Mononuclear cell (primary cell): Measurements from ENCODE around the gene DPH7. TPM values are rescaled to one million over a fixed set of nuclear protein-coding genes. Genes with fewer than 3 reads are reported as not detected.
"Not testable (repeated sequence)": the region's sequence is repeated elsewhere in the genome, so short reads cannot be mapped to it uniquely, and the experiment has no call there.

Experiments used
- H3K27me3 ChIP-seq: 2 replicates; pipeline ENCODE4 v1.6.0; 2011; ENCODE audit warnings: low read length, control low read depth; ENCODE audit not compliant: insufficient read depth
- H3K4me1 ChIP-seq: 2 replicates; pipeline ENCODE4 v1.5.1; 2011; ENCODE audit warnings: mild to moderate bottlenecking, low read length, control low read depth; ENCODE audit not compliant: insufficient read depth
- H3K4me3 ChIP-seq: 2 replicates; pipeline ENCODE4 v1.5.1; 2011; ENCODE audit warnings: mild to moderate bottlenecking, low read length, moderate library complexity
- H3K9me3 ChIP-seq: 2 replicates; pipeline ENCODE4 v1.5.1; 2011; ENCODE audit warnings: low read depth, mild to moderate bottlenecking, control low read depth, low read length
- total RNA-seq: library from RNA; depleted of rRNA; stranded (reverse); fragments of >200 nt; gene quantifications from one replicate; pipeline ENCODE4 v1.2.3, GENCODE V29; 2012

DPH7 gene
- total RNA-seq, 1 donor, result 17.6 TPM

DNA sequence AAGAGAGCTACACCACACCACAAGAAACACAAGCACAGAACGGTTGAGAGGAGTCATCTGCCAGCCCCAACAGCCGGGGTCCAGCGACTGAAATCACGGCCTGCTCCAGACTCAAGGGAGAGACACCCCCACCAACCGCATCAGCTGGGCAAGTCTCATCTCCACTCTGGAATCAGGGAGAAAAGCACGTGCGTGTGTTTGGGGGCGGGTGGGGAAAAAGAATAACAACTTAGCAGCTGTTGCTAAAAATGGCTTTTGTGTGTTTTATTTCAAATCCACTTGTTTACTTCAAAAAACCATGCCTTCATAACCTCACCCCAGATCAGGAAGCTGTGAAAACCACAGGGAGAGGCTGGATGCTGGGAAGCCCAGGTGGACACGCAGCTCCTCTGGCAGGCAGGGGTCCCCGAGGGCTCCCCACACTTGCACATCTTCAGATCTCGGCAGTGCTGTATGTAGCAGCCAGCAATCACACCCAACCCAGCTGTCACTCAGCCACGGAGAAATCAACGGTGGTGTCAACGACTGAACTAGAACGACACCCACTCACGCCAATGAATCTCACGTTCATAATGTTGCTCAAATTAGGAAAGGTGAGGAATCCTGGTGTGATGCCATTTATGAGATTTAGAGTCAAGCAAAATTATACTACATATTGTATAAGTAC is 47.5 kb downstream of the DPH7 start:
- H3K4me1 ChIP-seq, result peaks cover 5% of the 10 kb centered on the region
- no peaks in the 10 kb centered on the region for H3K9me3 ChIP-seq
- no peak overlapping the region for H3K4me3 ChIP-seq
- no peaks in the 10 kb centered on the region for H3K27me3 ChIP-seq

DNA sequence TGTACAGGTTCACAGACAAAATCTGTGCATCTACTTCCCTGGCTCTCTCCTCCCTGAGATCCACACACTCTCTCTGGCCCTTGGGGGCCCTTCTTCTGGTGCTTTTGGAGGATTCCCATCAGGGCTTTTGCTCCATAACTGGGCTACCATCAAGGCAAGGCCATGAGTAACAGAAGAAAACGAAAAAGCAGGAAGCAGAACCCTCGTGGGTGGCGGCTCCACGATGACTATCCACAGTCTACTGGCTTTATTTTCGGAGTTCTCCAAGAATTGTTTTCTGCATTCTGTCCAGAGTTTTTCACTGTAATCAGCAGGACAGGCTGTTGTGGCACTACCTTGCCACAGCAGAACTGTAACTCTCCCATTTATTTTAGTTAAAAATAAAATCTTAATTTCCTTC is 48.4 kb downstream of the DPH7 start:
- H3K9me3 ChIP-seq, result no peaks in the 10 kb centered on the region
- H3K4me3 ChIP-seq, result no peak overlapping the region
- no peaks in the 10 kb centered on the region for H3K27me3 ChIP-seq
- H3K4me1 ChIP-seq, result peaks cover 5% of the 10 kb centered on the region

DNA sequence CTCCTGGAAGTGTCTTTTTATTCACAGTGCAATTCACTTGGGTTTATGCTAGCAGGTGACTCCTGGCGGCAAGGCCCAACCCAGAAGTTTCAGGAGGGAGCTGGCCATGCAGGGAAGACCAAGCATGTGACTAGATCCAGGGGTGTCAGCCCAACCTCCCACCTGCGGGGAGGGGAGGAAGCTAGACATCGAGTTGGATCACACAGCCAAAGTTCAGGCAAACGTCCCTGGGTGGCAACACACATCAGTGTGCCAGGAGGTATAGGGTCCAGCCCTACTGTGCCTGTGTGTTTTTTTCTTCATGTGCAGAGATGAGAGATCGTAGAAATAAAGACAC is 53.8 kb downstream of the DPH7 start:
- no peaks in the 10 kb centered on the region for H3K27me3 ChIP-seq
- no peaks in the 10 kb centered on the region for H3K9me3 ChIP-seq
- H3K4me3 ChIP-seq, result no peak overlapping the region
- H3K4me1 ChIP-seq, result no peaks in the 10 kb centered on the region

DNA sequence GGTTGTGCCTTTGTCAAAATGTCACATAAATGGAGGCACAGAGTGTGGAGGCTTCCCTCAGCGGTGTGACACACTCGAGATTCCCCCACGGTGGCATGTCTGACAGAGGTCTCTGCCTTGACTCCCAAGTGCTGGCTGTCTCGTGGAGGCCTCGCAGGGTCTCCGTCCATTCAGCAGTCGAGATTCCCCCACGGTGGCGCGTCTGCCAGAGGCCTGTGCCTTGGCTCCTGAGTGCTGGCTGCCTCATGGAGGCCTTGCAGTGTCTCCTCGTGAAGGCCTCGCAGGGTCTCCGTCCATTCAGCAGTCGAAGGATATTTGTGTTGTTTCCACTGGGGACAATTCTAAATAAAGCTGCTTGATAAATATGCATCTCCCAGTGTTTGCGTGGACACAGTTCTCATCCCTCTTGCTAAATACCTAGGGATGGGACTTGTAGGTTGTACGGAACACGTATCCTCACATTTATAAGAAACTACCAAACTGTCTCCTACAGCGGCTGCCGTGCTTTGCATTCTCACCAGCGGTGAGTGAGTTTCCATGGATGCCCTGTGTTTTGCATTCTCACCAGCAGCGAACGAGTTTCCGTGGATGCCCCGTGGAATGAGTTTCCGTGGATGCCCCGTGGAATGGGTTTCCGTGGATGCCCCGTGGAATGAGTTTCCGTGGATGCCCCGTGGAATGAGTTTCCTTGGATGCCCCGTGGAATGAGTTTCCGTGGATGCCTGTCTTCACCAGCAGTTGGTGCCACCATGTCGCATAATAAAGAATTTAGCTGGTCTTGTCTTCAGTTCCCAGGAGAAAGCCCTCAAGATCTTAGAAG is 54.4 kb downstream of the DPH7 start:
- Histone ChIP-seq H3K9me3 (no peaks in the 10 kb centered on the region), H3K4me3 (no peak overlapping the region), H3K4me1 (no peaks in the 10 kb centered on the region), H3K27me3 (no peaks in the 10 kb centered on the region)

DNA sequence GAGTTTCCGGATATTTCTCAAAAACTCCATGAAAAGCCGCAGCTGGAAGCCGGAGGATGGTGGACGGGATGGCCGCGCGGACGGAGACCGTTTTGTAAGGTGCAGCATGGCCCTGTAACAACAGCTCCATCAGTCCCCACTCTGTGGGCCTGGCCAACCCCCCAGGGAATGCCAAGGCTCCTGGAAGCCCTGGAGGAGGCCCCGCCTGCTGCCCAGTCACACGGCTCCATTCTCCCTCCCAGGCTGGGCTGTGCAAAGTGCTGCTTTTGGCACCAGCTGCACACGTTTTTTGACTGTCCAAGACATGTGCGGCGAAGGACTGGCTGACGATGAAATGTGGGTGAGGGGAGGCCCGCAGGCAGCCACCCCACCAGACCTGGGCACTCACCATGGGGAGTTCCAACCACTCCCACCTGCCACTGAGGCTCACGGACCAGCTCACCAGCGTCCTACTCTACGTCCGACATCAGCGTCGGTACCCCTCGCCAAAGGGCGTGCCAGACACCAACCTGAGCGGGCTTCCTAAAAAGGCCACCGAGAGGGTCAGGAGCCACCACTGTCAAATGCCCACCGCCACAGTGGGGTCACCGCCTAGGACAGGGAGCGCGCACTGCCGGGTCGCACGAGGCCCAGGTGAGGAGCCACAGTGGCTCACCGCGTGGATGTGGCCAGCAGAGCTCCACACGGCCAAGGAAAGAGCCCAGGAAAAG is 55.8 kb downstream of the DPH7 start:
- no peaks in the 10 kb centered on the region for H3K9me3 ChIP-seq
- no peaks in the 10 kb centered on the region for H3K4me1 ChIP-seq
- H3K27me3 ChIP-seq, result no peaks in the 10 kb centered on the region
- no peak overlapping the region for H3K4me3 ChIP-seq

DNA sequence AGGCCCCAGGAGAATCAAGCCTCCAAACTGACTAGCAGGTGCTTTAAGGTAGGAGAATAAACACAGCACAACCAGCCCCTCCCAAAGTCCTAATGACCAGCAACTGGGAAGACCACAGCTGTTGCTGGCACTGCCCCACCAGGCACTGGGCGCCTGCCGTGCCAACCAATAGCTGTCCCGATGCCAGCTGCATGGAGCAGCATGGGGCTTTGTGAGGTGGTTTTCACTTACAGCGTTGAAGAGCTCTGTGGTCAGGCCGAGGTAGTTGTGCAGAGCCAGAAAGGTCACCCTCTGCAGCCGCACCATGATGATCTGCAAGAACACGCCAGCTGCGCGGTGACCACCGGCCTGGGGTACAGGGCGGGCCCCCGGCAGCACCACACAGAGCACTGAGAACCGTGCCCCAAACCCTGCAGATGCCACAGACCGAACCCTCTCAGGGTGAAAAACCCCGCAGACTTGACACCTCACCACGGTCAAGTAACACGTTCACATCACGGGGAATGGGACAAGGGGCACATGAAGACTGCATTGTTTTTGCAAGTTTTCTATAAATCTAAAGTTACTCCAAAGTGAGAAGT is 57.2 kb downstream of the DPH7 start:
- Histone ChIP-seq H3K9me3 (no peaks in the 10 kb centered on the region), H3K4me3 (no peak overlapping the region), H3K4me1 (no peaks in the 10 kb centered on the region), H3K27me3 (no peaks in the 10 kb centered on the region)

DNA sequence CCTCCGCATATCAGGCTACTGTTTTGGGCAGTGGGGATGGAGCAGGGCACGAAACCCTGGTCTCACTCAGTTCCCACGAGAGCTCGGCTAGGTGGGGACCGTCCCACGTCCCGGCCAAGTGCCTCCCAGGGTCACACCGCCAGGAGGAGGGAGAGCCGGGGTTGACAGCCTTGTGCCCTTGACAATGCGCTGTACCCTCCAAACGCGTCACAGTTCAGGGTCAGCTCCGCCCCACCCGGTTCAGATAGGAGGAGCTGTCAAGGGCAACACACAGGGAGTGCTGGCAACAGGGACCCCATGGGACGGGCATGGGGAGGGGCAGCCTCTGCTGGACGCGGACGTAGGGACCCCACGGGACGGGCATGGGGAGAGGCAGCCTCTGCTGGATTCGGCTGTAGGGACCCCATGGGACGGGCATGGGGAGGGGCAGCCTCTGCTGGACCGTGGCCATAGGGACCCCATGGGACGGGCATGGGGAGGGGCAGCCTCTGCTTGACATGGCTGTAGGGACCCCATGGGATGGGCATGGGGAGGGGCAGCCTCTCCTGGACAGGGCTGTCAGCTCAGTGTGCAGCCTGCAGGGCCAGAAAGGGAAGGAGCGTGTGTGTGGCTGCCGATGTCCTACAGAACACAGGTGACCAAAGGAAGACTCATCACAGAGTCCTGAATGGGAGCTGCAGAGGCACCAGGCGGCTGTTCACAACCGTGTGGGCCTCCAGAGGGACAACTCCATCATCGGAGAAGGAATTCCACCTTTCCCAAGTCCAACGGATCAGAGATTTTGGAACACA is 57.9 kb downstream of the DPH7 start:
- no peaks in the 10 kb centered on the region for H3K9me3 ChIP-seq
- no peak overlapping the region for H3K4me3 ChIP-seq
- no peaks in the 10 kb centered on the region for H3K4me1 ChIP-seq
- no peaks in the 10 kb centered on the region for H3K27me3 ChIP-seq

DNA sequence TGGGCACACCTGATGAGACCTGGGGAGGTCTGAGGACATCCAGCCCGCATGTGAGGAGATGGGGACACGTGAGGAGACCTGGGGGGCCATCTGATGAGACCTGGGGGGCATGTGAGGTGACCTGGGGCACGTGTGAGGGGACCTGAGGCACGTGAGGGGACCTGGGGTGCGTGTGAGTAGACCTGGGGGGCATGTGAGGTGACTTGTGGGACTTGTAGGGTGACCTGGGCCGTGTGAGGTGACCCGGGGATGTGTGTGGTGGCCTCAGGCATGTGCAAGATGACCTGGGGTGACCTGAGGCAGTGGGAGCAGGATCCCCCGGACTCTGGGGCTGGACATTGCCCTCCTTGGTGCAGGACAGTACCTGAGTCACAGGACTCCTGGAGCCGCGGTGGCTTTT is 59.2 kb downstream of the DPH7 start:
- H3K9me3 ChIP-seq, result no peaks in the 10 kb centered on the region
- no peaks in the 10 kb centered on the region for H3K4me1 ChIP-seq
- H3K27me3 ChIP-seq, result no peaks in the 10 kb centered on the region
- H3K4me3 ChIP-seq, result no peak overlapping the region

DNA sequence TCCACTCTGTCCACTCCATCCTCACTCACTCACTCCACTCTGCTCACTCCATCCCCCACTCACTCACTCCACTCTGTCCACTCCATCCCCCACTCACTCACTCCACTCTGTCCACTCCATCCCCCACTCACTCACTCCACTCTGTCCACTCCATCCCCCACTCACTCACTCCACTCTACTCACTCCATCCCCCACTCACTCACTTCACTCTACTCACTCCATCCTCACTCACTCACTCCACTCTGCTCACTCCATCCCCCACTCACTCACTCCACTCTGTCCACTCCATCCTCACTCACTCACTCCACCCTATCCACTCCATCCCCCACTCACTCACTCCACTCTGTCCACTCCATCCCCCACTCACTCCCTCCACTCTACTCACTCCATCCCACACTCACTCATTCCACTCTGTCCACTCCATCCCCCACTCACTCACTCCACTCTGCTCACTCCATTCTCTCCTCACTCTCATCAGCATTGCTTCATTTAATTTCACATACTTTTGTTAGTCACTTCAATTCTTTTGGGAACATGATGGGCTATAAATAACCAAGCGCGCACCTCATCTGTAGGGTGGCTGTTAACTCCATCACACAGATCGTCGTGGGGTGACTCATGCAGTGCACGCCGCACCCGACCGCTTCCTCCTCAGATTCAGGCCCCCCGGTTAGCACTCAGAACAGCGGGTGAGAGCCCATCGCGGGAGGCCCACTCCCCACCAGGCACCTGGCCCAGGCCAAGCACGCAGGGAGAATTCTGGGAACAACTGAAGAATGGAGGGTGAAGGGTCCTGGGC is 59.9 kb downstream of the DPH7 start:
- H3K9me3 ChIP-seq, H3K27me3 ChIP-seq, H3K4me1 ChIP-seq, H3K4me3 ChIP-seq: not testable (repeated sequence)

DNA sequence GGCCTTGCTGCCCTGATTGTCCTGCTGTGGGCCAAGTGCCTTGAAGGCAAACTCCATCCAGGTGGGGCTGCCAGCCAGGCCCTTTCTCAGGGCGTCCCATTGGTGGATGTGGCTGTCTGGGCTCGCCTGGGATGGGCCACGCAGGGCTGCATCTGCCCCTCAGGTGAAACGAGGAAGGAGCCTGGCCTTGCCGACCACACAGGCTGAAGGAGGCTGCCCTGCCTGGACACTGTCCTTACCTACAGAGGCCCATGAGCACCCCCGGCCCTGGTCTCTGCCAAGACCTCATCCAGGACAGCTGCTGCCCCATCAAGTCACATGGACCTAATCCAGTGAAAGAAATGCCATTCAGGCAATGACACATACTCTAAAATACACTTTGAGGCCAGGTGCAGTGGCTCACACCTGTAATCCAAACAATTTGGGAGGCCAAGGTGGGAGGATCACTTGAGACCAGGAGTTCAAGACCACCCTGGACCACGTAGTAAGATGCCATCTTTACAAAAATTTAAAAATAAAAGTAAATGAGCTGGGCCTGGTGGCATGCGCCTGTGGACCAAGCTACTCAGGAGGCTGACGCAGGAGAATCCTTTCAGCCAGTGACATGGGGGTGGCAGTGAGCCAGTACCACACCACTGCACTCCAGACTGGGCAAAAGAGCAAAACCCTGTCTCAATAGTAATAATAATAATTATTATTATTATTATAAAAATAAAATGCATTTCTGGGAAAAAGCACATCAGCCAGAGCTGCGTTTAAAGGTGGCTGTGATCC is 62.4 kb downstream of the DPH7 start:
- Histone ChIP-seq H3K9me3 (no peaks in the 10 kb centered on the region), H3K4me1 (no peaks in the 10 kb centered on the region), H3K27me3 (no peaks in the 10 kb centered on the region), H3K4me3 (no peak overlapping the region)

DNA sequence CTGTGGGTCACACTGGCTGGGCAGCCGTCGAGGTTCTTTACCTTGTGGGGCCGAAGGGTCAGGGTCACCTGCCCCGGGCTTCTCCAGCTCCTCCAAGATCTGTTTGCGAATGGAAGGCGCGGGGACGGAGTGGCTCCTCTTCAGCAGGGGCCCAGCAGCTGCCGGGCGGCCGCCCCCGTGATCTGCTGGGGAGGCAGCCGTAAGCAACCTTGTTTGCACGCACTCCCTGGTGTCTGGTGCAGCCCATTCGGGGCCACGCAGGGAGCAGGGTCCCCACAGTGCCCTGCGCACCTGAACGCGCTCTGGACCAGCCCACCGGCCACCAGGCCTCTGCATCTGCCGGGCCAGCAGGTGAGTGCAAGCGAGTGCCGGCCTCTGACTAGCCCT is 63.4 kb downstream of the DPH7 start:
- Histone ChIP-seq H3K4me3 (no peak overlapping the region), H3K4me1 (no peaks in the 10 kb centered on the region), H3K27me3 (no peaks in the 10 kb centered on the region), H3K9me3 (no peaks in the 10 kb centered on the region)

DNA sequence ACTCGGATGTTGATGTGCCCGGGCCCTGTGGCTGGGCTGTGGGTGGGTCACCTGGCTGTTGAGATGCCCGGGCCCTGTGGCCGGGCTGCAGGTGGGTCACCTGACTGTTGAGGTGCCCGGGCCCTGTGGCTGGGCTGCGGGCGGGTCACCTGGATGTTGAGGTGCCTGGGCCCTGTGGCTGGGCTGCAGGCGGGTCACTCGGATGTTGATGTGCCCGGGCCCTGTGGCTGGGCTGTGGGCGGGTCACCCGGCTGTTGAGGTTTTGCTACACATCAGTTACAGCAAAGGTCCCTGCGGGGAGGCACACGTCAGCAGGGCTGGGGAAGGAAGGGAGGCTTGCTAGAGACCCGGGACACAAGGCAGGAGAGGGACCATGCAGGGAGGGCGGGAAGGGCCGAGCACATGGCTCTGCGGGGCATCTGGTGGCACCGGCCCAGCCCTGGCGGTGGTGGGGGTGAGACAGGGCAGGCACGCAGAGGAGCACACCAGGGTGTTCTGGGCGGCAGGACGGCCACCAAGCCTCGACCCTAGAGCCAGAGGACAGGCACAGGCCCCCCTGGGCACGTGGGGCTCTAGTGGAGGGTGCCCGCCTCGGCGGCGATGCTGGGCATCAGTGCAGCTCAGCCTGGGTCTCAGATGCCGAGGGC is 63.9 kb downstream of the DPH7 start:
- H3K27me3 ChIP-seq, result no peaks in the 10 kb centered on the region
- H3K4me3 ChIP-seq, result no peak overlapping the region
- no peaks in the 10 kb centered on the region for H3K9me3 ChIP-seq
- no peaks in the 10 kb centered on the region for H3K4me1 ChIP-seq

DNA sequence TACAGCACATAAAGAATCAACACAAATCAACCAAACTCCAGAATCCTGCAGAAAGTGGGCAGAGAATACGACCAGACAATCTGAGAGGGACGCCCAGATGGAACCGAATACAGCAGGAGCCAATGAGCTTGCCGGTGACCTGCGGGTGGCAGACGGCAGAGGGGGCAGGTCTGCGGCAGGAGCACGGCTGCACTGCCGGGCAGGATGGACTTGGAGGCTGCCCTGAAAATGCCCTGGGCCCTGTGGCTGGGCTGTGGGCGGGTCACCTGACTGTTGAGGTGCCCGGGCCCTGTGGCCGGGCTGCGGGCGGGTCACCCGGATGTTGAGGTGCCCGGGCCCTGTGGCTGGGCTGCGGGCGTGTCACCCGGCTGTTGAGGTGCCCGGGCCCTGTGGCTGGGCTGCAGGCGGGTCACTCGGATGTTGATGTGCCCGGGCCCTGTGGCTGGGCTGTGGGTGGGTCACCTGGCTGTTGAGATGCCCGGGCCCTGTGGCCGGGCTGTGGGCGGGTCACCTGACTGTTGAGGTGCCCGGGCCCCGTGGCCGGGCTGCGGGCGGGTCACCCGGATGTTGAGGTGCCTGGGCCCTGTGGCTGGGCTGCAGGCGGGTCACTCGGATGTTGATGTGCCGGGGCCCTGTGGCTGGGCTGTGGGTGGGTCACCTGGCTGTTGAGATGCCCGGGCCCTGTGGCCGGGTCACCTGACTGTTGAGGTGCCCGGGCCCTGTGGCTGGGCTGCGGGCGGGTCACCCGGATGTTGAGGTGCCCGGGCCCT is 64.7 kb downstream of the DPH7 start:
- H3K4me3 ChIP-seq, result not testable (repeated sequence)

More for the DNA sequence above, 64.7 kb downstream of the DPH7 start:
- H3K4me1 ChIP-seq, H3K9me3 ChIP-seq, H3K27me3 ChIP-seq: not testable (repeated sequence)
